OCI-LY3 (cell line): Measurements from ENCODE around the gene SUPT3H.

Experiments used
- CTCF ChIP-seq: fragments of 200-600, 300-600 bp; sonication (generic); IDR thresholded peaks from 2 replicates; pipeline ENCODE4 v1.5.1; 2014; ENCODE audit warnings: antibody characterized with exemption, low read length, low read depth
- EZH2phosphoT487 ChIP-seq: fragments of 200-600 bp; shearing (Covaris generic); IDR thresholded peaks from 2 replicates; pipeline ENCODE4 v1.6.1; 2018; ENCODE audit warnings: antibody characterized with exemption, mixed run types, low read depth

- TF ChIP-seq EZH2phosphoT487 (no peak), CTCF (no peak)
Measured at GRCh38 chr6:44831002-44831610, 546.6 kb downstream of the SUPT3H start.
